GM20000 (cell line): ENCODE measurements around the gene SIX2.

Experiments used
- DNase-seq: peaks from one replicate; pipeline ENCODE4 v3.0.0; 2012; ENCODE audit warnings: low spot score
- CTCF ChIP-seq: IDR thresholded peaks from 2 replicates; pipeline ENCODE4 v1.5.1; 2012; ENCODE audit warnings: mild to moderate bottlenecking, control low read depth; ENCODE audit errors: extremely low read depth, missing control alignments

The SIX2 gene

GRCh38 chr2:45030553-45030952 is 21.3 kb upstream of the SIX2 start:
- DNase-seq, result no peak
- no peak for TF ChIP-seq CTCF

- DNase-seq, result no peak
- TF ChIP-seq CTCF, result no peak
Measured at GRCh38 chr2:45029215-45029614, 20.0 kb upstream of the SIX2 start.

- TF ChIP-seq CTCF, result no peak
- DNase-seq, result no peak
Measured at GRCh38 chr2:45028276-45028675, 19.0 kb upstream of the SIX2 start.

GRCh38 chr2:45026924-45027450 is 17.7 kb upstream of the SIX2 start:
- no peak for TF ChIP-seq CTCF
- DNase-seq, result no peak

GRCh38 chr2:45024600-45025291 is 15.5 kb upstream of the SIX2 start:
- TF ChIP-seq CTCF, result no peak
- no peak for DNase-seq

- no peak for DNase-seq
- no peak for TF ChIP-seq CTCF
Measured at GRCh38 chr2:45024097-45024496, 14.8 kb upstream of the SIX2 start.

- no peak for TF ChIP-seq CTCF
- DNase-seq, result no peak
Measured at GRCh38 chr2:45020439-45020838, 11.2 kb upstream of the SIX2 start.
